Inferior parietal cortex (tissue), 1 donor: ENCODE data around the gene AP3B1.

ENCODE experiments used
- DNase-seq: peaks from one replicate; pipeline ENCODE4 v3.0.0-alpha.2; 2016; ENCODE audit errors: extremely low spot score

AP3B1 gene

GRCh38 chr5:77972469-77973252, 321.8 kb downstream of the AP3B1 start:
- no peak for DNase-seq

- no peak for DNase-seq
Measured at GRCh38 chr5:77971776-77972468, 322.6 kb downstream of the AP3B1 start.

GRCh38 chr5:77970891-77971290, 323.6 kb downstream of the AP3B1 start:
- DNase-seq, result no peak

GRCh38 chr5:77963795-77964194, 330.7 kb downstream of the AP3B1 start:
- no peak for DNase-seq

GRCh38 chr5:77960863-77961396, 333.6 kb downstream of the AP3B1 start:
- no peak for DNase-seq

- no peak for DNase-seq
Measured at GRCh38 chr5:77960305-77960704, 334.2 kb downstream of the AP3B1 start.

- DNase-seq, result no peak
Measured at GRCh38 chr5:77958642-77959330, 335.7 kb downstream of the AP3B1 start.

GRCh38 chr5:77957931-77958521, 336.5 kb downstream of the AP3B1 start:
- no peak for DNase-seq

- DNase-seq, result no peak
Measured at GRCh38 chr5:77957516-77957915, 337.0 kb downstream of the AP3B1 start.

GRCh38 chr5:77957081-77957480, 337.4 kb downstream of the AP3B1 start:
- DNase-seq, result no peak

- DNase-seq, result no peak
Measured at GRCh38 chr5:77955577-77955976, 338.9 kb downstream of the AP3B1 start.

GRCh38 chr5:77953374-77953773, 341.1 kb downstream of the AP3B1 start:
- DNase-seq, result no peak

GRCh38 chr5:77952636-77953212, 341.8 kb downstream of the AP3B1 start:
- DNase-seq, result no peak
